Measurements from ENCODE around the gene AVP.
"Not testable (repeated sequence)": the region's sequence is repeated elsewhere in the genome, so short reads cannot be mapped to it uniquely, and the experiment has no call there.

The AVP gene

GRCh38 chr20:3084283-3084985 is at the start of gene AVP:
TSS of gene AVP (minus strand) at chr20:3084724. CDS start at chr20:3084674, 50 bp downstream.
- no peak for DNase-seq (ENCODE audit: low read depth in 3 of 3, low spot score in 1 of 3)

GRCh38 chr20:3134151-3134550 is 49.6 kb upstream of the AVP start:
- no peak for DNase-seq (ENCODE audit: low read depth in 3 of 3, low spot score in 1 of 3)

GRCh38 chr20:3133155-3133554 is 48.6 kb upstream of the AVP start:
- DNase-seq (ENCODE audit: low read depth in 3 of 3, low spot score in 1 of 3) = no peak

GRCh38 chr20:3130051-3130600 is 45.6 kb upstream of the AVP start:
- DNase-seq (ENCODE audit: low read depth in 3 of 3, low spot score in 1 of 3) = no peak

- DNase-seq (ENCODE audit: low read depth in 3 of 3, low spot score in 1 of 3) = no peak
Measured at GRCh38 chr20:3129094-3129493, 44.6 kb upstream of the AVP start.

GRCh38 chr20:3128275-3128984 is 43.9 kb upstream of the AVP start:
- no peak for DNase-seq (ENCODE audit: low read depth in 3 of 3, low spot score in 1 of 3)

- no peak for DNase-seq (ENCODE audit: low read depth in 3 of 3, low spot score in 1 of 3)
Measured at GRCh38 chr20:3126527-3126859, 42.0 kb upstream of the AVP start.

- not testable (repeated sequence) for DNase-seq (ENCODE audit: low read depth in 3 of 3, low spot score in 1 of 3)
Measured at GRCh38 chr20:3125776-3126526, 41.4 kb upstream of the AVP start.

GRCh38 chr20:3124773-3125560 is 40.4 kb upstream of the AVP start:
- DNase-seq (ENCODE audit: low read depth in 3 of 3, low spot score in 1 of 3) = not testable (repeated sequence)

GRCh38 chr20:3124163-3124562 is 39.6 kb upstream of the AVP start:
- DNase-seq (ENCODE audit: low read depth in 3 of 3, low spot score in 1 of 3) = not testable (repeated sequence)

GRCh38 chr20:3123542-3123941 is 39.0 kb upstream of the AVP start:
- no peak for DNase-seq (ENCODE audit: low read depth in 3 of 3, low spot score in 1 of 3)

- DNase-seq (ENCODE audit: low read depth in 3 of 3, low spot score in 1 of 3) = no peak
Measured at GRCh38 chr20:3121955-3122610, 37.6 kb upstream of the AVP start.

- no peak for DNase-seq (ENCODE audit: low read depth in 3 of 3, low spot score in 1 of 3)
Measured at GRCh38 chr20:3121271-3121911, 36.9 kb upstream of the AVP start.

- DNase-seq (ENCODE audit: low read depth in 3 of 3, low spot score in 1 of 3) = no peak
Measured at GRCh38 chr20:3119044-3119443, 34.5 kb upstream of the AVP start.

- peak in 1 of 3 donors; percentile 22 for DNase-seq (ENCODE audit: low read depth in 3 of 3, low spot score in 1 of 3)
Measured at GRCh38 chr20:3117839-3118379, 33.4 kb upstream of the AVP start.

GRCh38 chr20:3116341-3116740 is 31.8 kb upstream of the AVP start:
- no peak for DNase-seq (ENCODE audit: low read depth in 3 of 3, low spot score in 1 of 3)

- no peak for DNase-seq (ENCODE audit: low read depth in 3 of 3, low spot score in 1 of 3)
Measured at GRCh38 chr20:3115190-3116107, 30.9 kb upstream of the AVP start.

- DNase-seq (ENCODE audit: low read depth in 3 of 3, low spot score in 1 of 3) = no peak
Measured at GRCh38 chr20:3111995-3112394, 27.5 kb upstream of the AVP start.

- DNase-seq (ENCODE audit: low read depth in 3 of 3, low spot score in 1 of 3) = no peak
Measured at GRCh38 chr20:3111507-3111906, 27.0 kb upstream of the AVP start.

All from stimulated activated CD4-positive, alpha-beta T cell treated with anti-CD3 and anti-CD28 coated beads, TNF-alpha, amount 100 ng/mL, for 1 hour (primary cell).